SU-DHL-6 (cell line): ENCODE data around the gene STAB1.
A peak's percentile ranks its signal among the peaks of the same experiment; 100 is the strongest.

Experiments
- H2AFZ ChIP-seq: fragments of 200-600 bp; sonication (generic); 2 replicates; pipeline ENCODE4 v1.6.1; 2014; ENCODE audit warnings: low read depth, mild to moderate bottlenecking, moderate library complexity, mixed read lengths, antibody characterized with exemption, low read length; ENCODE audit not compliant: severe bottlenecking
- H3F3A ChIP-seq: fragments of 200-600 bp; shearing (Covaris generic); 2 replicates; pipeline ENCODE4 v1.6.0; 2016; ENCODE audit warnings: antibody characterized with exemption, mild to moderate bottlenecking; ENCODE audit not compliant: insufficient read depth
- H3K27ac ChIP-seq: fragments of 200-600 bp; sonication (generic); 2 replicates; pipeline ENCODE4 v1.5.1; 2016; ENCODE audit warnings: low read depth, mild to moderate bottlenecking, low read length, moderate library complexity, mixed read lengths
- H3K27me3 ChIP-seq: fragments of 200-600 bp; sonication (generic), shearing (Covaris generic); 2 replicates; pipeline ENCODE4 v1.6.0; 2014; ENCODE audit warnings: mild to moderate bottlenecking, low read length
- H3K36me3 ChIP-seq: fragments of 200-600 bp; sonication (generic); 2 replicates; pipeline ENCODE4 v1.6.1; 2014; ENCODE audit warnings: mild to moderate bottlenecking, low read length, mixed read lengths
- H3K4me2 ChIP-seq: fragments of 300-600, 200-600 bp; shearing (Covaris generic), sonication (generic); 2 replicates; pipeline ENCODE4 v1.6.0; 2014; ENCODE audit warnings: low read length, low read depth, mild to moderate bottlenecking; ENCODE audit not compliant: poor library complexity, severe bottlenecking
- H3K4me3 ChIP-seq: fragments of 200-600 bp; sonication (generic); 2 replicates; pipeline ENCODE4 v1.5.1; 2014; ENCODE audit warnings: antibody characterized with exemption, low read length, mild to moderate bottlenecking, mixed read lengths; ENCODE audit not compliant: insufficient read depth, poor library complexity, severe bottlenecking
- H3K79me2 ChIP-seq: fragments of 200-600 bp; sonication (generic); 2 replicates; pipeline ENCODE4 v1.6.1; 2014; ENCODE audit warnings: mild to moderate bottlenecking, low read length, moderate library complexity; ENCODE audit not compliant: insufficient read depth
- H3K9ac ChIP-seq: fragments of 200-600 bp; sonication (generic); 2 replicates; pipeline ENCODE4 v1.7.0; 2014; ENCODE audit warnings: mild to moderate bottlenecking, low read length
- H3K9me2 ChIP-seq: fragments of 200-600 bp; sonication (generic); replicated peaks from 2 replicates; pipeline ENCODE4 v1.6.1; 2014; ENCODE audit warnings: low read length; ENCODE audit not compliant: insufficient read depth
- H3K9me3 ChIP-seq: fragments of 200-600 bp; sonication (generic); 2 replicates; pipeline ENCODE4 v1.6.1; 2014; ENCODE audit warnings: low read length, mixed read lengths; ENCODE audit not compliant: insufficient read depth
- H4K20me1 ChIP-seq: fragments of 200-600 bp; sonication (generic); 2 replicates; pipeline ENCODE4 v1.6.1; 2014; ENCODE audit warnings: low read depth, mild to moderate bottlenecking, antibody characterized with exemption, low read length, moderate library complexity, mixed read lengths
- EZH2phosphoT487 ChIP-seq: fragments of 200-600 bp; sonication (generic), shearing (Covaris generic); conservative IDR thresholded peaks from 2 replicates; pipeline ENCODE4 v1.6.1; 2018; ENCODE audit warnings: mild to moderate bottlenecking, antibody characterized with exemption, low read length, moderate library complexity, mixed read lengths
- TF ChIP-seq, protein P1 (sequence below): fragments of 200-600 bp; sonication (generic); IDR thresholded peaks from one replicate; pipeline ENCODE4 v1.5.1; 2017; ENCODE audit warnings: antibody characterized with exemption, mild to moderate bottlenecking, low read length, moderate library complexity; ENCODE audit not compliant: insufficient read depth, poor library complexity, severe bottlenecking

Gene STAB1

DNA sequence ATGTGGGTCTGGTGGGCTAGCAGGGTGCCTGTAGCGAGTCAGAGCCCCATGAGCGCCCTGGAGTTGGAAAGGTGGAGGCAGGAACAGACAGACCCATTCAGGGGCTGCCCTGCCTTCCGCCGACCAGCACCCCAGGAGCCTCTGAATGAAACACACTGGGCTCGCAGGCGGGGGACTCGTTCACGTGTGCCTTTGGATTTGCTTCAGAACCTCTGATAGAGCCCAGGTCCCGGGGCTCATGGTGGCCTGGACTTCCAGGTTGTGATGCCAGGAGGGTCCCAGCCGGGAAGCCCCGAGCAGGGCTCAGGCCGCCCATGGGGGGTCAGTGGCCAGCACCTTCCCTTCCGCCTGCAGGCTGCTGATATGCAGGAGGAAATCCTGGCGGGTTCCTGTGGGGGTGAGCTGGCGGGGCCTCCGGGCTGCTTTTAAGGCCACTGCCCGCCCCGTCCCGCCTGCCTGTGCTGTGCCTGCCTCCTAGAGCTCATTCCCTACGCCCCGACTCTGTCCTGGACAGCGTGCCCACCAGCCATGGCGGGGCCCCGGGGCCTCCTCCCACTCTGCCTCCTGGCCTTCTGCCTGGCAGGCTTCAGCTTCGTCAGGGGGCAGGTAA lies at the start of gene STAB1:
TSS of gene STAB1 (plus strand) at position 453 of the 610 bp plus-strand sequence. CDS start at position 529, 76 bp downstream.
- H3K9ac ChIP-seq = no peak within 1 kb of the TSS
- H3K36me3 ChIP-seq = no peaks in the 10 kb centered on the region
- no peak within 1 kb of the TSS for H3K4me2 ChIP-seq
- TF ChIP-seq, protein P1, sequence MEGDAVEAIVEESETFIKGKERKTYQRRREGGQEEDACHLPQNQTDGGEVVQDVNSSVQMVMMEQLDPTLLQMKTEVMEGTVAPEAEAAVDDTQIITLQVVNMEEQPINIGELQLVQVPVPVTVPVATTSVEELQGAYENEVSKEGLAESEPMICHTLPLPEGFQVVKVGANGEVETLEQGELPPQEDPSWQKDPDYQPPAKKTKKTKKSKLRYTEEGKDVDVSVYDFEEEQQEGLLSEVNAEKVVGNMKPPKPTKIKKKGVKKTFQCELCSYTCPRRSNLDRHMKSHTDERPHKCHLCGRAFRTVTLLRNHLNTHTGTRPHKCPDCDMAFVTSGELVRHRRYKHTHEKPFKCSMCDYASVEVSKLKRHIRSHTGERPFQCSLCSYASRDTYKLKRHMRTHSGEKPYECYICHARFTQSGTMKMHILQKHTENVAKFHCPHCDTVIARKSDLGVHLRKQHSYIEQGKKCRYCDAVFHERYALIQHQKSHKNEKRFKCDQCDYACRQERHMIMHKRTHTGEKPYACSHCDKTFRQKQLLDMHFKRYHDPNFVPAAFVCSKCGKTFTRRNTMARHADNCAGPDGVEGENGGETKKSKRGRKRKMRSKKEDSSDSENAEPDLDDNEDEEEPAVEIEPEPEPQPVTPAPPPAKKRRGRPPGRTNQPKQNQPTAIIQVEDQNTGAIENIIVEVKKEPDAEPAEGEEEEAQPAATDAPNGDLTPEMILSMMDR = no peak
- TF ChIP-seq EZH2phosphoT487 = no peak
- no peaks in the 10 kb centered on the region for H3K79me2 ChIP-seq
- no peaks in the 10 kb centered on the region for H3F3A ChIP-seq
- no peaks in the 10 kb centered on the region for H3K27me3 ChIP-seq
- H3K4me3 ChIP-seq = no peak within 1 kb of the TSS
- no peaks in the 10 kb centered on the region for H4K20me1 ChIP-seq
- H3K9me3 ChIP-seq = no peaks in the 10 kb centered on the region
- no peak within 1 kb of the TSS for H2AFZ ChIP-seq
- no peaks in the 10 kb centered on the region for H3K9me2 ChIP-seq
- H3K27ac ChIP-seq = no peak within 1 kb of the TSS

- Histone ChIP-seq H3K4me2 (no peak overlapping the region), H3K27ac (no peak overlapping the region), H3K27me3 (no peaks in the 10 kb centered on the region), H4K20me1 (no peaks in the 10 kb centered on the region), H3K36me3 (no peaks in the 10 kb centered on the region), H3K79me2 (no peaks in the 10 kb centered on the region), H3K9me3 (no peaks in the 10 kb centered on the region), H3K9me2 (no peaks in the 10 kb centered on the region), H3F3A (no peaks in the 10 kb centered on the region), H3K9ac (no peak overlapping the region), H2AFZ (no peak overlapping the region), H3K4me3 (no peak overlapping the region)
- TF ChIP-seq, protein P1 = no peak
- no peak for TF ChIP-seq EZH2phosphoT487
These were observed 49.1 kb upstream of the STAB1 start for GRCh38 chr3:52446042-52446441.

- no peaks in the 10 kb centered on the region for H3K9me2 ChIP-seq
- no peak overlapping the region for H3K9ac ChIP-seq
- H3K4me3 ChIP-seq = no peak overlapping the region
- no peaks in the 10 kb centered on the region for H3K27me3 ChIP-seq
- H3K9me3 ChIP-seq = no peaks in the 10 kb centered on the region
- H3K79me2 ChIP-seq = no peaks in the 10 kb centered on the region
- H3F3A ChIP-seq = no peaks in the 10 kb centered on the region
- no peak overlapping the region for H3K4me2 ChIP-seq
- H3K27ac ChIP-seq = no peak overlapping the region
- no peaks in the 10 kb centered on the region for H3K36me3 ChIP-seq
- no peaks in the 10 kb centered on the region for H4K20me1 ChIP-seq
- H2AFZ ChIP-seq = no peak overlapping the region
- TF ChIP-seq, protein P1 = peak; percentile 95
- no peak for TF ChIP-seq EZH2phosphoT487
These were observed 48.3 kb upstream of the STAB1 start for GRCh38 chr3:52446631-52447511.
